HG02798 (cell line): ENCODE data around the gene AP1AR.
A peak's percentile ranks its signal among the peaks of the same experiment; 100 is the strongest.
"Not testable (repeated sequence)": the region's sequence is repeated elsewhere in the genome, so short reads cannot be mapped to it uniquely, and the experiment has no call there.

Experiments used
- ATAC-seq: cut with Tn5 transposase; IDR thresholded peaks from one replicate; pipeline ENCODE4 v1.9.1; 2021; ENCODE audit warnings: mild to moderate bottlenecking; ENCODE audit not compliant: unreplicated experiment, poor library complexity

AP1AR gene

DNA sequence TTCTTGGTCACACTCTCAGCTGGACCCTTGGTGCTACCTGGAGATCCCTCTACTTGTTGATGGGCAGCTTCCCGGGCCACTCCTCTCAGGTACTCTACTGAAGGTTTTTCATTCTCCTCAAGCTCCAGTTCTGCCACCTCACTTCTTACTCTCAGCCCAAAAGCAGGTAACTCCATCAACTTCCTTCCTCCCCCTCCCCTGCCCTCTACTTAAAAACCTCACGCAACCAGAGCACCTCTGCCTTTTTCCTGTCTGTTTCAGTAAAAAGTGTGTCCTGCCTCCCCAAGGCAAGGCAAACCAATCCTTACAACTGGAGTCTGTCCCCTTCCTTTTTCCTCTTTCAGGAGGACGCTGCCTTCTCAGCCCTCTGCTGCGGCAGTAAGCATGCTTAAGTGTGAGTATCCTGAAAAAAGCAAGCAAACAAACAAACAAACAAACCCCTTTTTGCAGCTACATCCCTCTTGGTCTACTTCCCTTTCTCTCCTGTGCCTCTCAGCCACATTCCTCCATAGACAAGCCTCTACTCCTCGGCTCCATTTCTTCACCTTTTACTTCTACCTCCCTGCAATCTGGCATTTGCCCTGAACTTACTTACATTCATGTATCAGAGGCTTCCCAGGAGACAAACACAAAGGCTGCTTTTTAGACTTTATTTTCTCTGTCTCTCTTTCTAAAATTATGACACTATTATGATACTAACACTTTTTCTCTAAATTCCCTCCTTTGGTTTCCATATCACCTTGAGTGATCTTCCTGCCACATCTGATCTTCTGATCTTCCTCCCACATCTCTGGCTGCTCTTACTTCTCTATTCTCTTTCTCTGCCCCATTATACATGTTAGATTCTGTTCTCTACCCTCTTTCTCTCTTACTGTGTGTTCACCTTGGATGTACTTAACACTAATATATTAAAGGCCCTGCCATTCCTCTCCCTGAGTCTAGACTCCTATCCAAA, 71.0 kb downstream of the AP1AR start:
- ATAC-seq: peak; percentile 84

DNA sequence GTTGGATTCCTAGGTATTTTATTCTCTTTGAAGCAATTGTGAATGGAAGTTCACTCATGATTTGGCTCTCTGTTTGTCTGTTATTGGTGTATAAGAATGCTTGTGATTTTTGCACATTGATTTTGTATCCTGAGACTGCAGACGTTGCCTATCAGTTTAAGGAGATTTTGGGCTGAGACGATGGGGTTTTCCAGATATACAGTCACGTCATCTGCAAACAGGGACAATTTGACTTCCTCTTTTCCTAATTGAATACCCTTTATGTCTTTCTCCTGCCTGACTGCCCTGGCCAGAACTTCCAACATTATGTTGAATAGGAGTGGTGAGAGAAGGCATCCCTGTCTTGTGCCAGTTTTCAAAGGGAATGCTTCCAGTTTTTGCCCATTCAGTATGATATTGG, 73.9 kb downstream of the AP1AR start:
- ATAC-seq: not testable (repeated sequence)

DNA sequence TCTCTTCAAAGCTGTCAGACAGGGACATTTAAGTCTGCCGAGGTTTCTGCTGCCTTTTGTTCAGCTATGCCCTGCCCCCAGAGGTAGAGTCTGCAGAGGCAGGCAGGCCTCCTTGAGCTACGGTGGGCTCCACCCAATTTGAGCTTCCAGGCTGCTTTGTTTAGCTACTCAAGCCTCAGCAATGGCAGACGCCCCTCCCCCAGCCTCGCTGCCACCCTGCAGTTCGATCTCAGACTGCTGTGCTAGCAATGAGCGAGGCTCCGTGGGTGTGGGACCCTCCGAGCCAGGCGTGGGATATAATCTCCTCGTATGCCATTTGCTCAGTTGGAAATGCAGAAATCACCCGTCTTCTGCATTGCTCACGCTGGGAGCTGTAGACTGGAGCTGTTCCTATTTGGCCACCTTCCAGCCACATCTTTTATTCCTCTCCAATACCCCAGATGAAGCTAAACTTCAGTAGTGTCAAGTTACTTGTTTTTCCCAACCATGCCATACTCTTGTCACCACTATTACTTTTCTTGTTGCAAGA, 77.7 kb downstream of the AP1AR start:
- not testable (repeated sequence) for ATAC-seq

DNA sequence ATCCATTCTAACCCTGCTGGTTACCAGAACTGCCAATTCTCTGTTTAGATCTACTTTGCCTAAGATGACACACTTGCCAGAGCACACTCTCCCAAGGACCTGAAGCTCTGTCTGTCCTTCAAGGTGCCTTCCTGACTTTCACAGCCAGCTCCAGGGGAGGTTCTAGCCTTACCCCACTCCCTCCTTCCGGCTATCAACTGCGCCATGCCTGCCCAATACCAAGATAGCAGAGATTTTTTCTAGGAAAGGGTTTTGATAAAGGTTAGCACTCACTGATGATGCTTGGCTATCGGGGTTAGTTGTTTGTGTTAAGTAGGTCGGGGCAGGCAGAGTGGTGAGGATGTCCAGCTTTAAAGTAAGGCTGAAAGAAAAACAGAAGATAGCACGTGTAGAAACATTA, 79.9 kb downstream of the AP1AR start:
- no peak for ATAC-seq

DNA sequence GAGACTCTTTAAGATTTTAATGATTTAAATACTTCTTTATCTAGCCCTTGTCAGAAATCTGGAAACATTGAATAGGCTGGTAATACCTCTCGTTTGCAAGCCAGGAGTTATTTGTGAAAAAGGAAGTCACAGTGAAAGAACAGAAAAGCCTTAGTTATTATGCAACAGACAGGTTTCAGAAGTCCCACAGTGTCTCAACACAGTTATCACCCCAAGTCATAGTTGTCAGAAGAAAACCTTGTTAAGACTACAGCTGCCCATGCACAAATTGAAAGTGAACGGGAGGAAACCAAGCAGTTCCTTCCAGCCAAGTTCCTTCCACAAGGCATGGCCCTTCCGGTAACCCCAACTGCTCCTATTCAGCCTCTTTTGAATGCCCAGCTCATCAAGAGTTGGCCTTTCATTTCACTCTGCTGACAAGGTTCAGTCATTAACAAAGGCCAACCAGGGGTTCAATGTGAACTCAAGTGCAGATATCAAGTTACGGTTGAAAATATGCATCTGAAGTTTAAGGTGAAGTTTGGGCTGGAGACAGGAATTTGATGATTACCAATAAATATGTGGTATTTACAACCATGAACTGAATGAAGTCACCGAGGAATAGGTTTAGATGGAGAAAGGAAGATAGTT, 81.1 kb downstream of the AP1AR start:
- peak; percentile 98 for ATAC-seq

DNA sequence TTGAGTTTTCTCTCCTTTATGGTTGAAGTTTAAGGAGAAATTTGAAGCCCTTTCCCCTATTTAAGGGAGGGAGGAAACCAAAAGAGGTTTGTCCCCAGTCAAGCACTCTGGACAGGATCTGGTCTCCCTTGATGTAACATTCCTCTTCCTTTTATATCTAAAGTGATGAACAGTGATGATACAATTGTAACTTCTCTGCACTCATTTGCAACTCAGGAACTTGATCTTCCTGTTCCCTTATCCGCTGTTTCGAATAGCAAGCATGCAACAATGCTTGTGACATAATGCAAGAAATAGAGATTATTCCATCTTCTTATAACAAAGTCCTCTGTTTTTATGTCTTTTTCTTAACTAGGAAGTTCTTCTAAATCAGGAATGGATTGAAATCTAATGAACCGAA, 83.9 kb downstream of the AP1AR start:
- ATAC-seq: no peak

DNA sequence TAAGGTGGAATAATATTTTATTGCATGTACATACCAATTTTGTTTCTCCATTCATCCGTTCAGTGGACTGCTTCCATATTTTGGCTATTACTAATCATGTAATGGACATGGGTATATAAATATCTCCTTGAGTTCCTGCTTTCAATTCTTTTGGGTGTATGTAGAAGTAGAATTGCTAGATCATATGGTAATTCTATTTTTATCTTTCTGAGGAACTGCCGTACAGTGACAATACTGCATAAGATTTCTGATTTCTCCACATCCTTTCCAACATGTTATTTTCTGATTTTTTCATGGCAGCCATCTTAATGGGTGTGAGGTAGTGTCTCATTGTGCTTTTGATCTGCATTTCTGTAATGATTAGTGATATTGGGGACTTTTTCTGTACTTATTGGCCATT, 84.8 kb downstream of the AP1AR start:
- no peak for ATAC-seq

DNA sequence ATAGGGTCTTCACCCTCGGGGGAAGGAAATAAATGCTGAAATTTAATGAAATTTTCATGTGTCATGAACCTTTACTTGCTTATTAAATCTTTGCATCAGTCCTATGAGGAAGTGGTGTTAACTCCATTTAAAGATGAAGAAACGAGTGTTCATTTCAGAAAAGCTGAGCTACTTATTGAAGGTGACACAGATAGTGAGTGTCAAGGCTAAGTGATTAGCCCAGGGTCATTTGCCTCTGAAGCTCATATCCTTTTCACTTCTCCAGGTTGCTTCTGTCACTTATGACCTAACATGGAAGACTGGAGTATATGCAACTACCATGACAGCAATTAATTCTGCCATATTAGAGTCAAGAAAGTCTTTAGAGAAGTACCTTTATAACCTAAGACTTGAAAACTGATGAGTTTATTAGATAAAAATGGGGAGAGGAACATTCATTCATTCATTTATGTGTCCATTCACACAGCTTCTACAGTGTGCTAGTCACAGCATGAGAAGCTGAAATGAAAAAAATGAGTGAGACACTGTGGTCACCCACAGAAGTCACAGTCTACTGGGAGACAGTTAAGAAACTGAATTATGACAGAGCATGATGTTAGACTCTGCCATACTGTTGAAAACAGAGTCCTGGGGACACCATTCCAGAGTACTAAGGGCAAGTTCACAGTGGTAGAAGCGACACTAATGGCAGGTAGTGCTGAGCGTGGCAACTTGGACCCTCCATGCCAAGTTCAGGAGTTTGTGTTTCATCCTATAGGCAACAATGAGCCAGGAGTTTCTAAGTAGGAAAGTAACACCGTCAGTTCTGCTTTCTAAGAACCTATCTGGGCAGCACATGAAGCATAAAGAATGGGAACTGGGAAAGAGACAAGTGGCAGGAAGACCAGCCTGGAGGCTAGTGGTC, 86.9 kb downstream of the AP1AR start:
- peak; percentile 97 for ATAC-seq
